ENCODE data around the gene ARHGAP33. TPM values are rescaled to one million over a fixed set of nuclear protein-coding genes. Genes with fewer than 3 reads are reported as not detected.

ARHGAP33 gene
- total and polyA plus RNA-seq, 2 experiments from 2014 or later, result 11.6 to 22.1 TPM

GRCh38 chr19:35789978-35790944 lies 14.9 kb downstream of the ARHGAP33 start:
- H3K4me1 Mint-ChIP-seq, result peaks cover 12% of the 10 kb centered on the region
- H3K36me3 Mint-ChIP-seq (ENCODE audit: low read depth), result no peaks in the 10 kb centered on the region
- H3K36me3 ChIP-seq (ENCODE audit: insufficient read depth), result no peaks in the 10 kb centered on the region
- no peak overlapping the region for H3K4me2 ChIP-seq
- H2AFZ ChIP-seq, result no peak overlapping the region
- TF ChIP-seq ZNF114 (CRISPR knock-in tag; IDR thresholded peaks at IDR 0.05) (no peak), ZNF462 (CRISPR knock-in tag; IDR thresholded peaks at IDR 0.05) (no peak), CTCF (conservative IDR thresholded peaks at IDR 0.05; ENCODE audit: low read depth in 2 of 2) (no peak), EZH2phosphoT487 (IDR thresholded peaks at IDR 0.05; ENCODE audit: unreplicated experiment) (no peak), JUNB (IDR thresholded peaks at IDR 0.05; ENCODE audit: unreplicated experiment) (no peak), POLR2AphosphoS5 (IDR thresholded peaks at IDR 0.05; ENCODE audit: low read depth) (no peak), EZH2 (IDR thresholded peaks at IDR 0.05; ENCODE audit: low read depth, unreplicated experiment) (no peak), STAT1 (IDR thresholded peaks at IDR 0.05; ENCODE audit: unreplicated experiment) (no peak)
- H3K4me3 ChIP-seq, result no peak overlapping the region
- no peak overlapping the region for H3K27ac ChIP-seq (ENCODE audit: low read depth)
- no peak for DNase-seq (ENCODE audit: low spot score)
- H3K4me3 Mint-ChIP-seq, result no peak overlapping the region
- H4K20me1 ChIP-seq (replicated peaks; ENCODE audit: insufficient read depth), result no peaks in the 10 kb centered on the region
- no peaks in the 10 kb centered on the region for H3K79me2 ChIP-seq (replicated peaks; ENCODE audit: insufficient read depth)
- H3K27ac Mint-ChIP-seq, result no peak overlapping the region
- peaks cover 20% of the 10 kb centered on the region for H3K27me3 Mint-ChIP-seq (ENCODE audit: insufficient read depth, low read depth, poor library complexity)
- peaks cover 3% of the 10 kb centered on the region; the same call in 1 of the 2 replicates for H3K27me3 ChIP-seq (ENCODE audit: insufficient read depth)
- no peaks in the 10 kb centered on the region for H3K9me3 Mint-ChIP-seq
- no peak for ATAC-seq
- peaks cover 4% of the 10 kb centered on the region; the same call in 1 of the 2 replicates for H3K4me1 ChIP-seq (ENCODE audit: insufficient read depth)
- no peaks in the 10 kb centered on the region for H3K9me2 ChIP-seq (ENCODE audit: insufficient read depth)
- 0 out of 2 replicates have a peak, but pooled peaks cover 4% of the 10 kb centered on the region for H3F3A ChIP-seq (replicated peaks; ENCODE audit: low read depth)

Measured in GM23338 (cell line).